H9 (cell line): ENCODE data around the gene PEA15. TPM values are rescaled to one million over a fixed set of nuclear protein-coding genes. Genes with fewer than 3 reads are reported as not detected.

Experiments used
- DNase-seq: peaks from one replicate; pipeline ENCODE4 v3.0.0-alpha.2; 2017
- H2AFZ ChIP-seq: one replicate; pipeline ENCODE4 v1.6.1; 2013; ENCODE audit warnings: mild to moderate bottlenecking, low read length, control low read depth, moderate library complexity
- H2AK5ac ChIP-seq: 2 replicates; pipeline ENCODE4 v1.6.1; 2013; ENCODE audit warnings: low read length, control low read depth, mixed read lengths; ENCODE audit not compliant: insufficient read length
- H2BK120ac ChIP-seq: one replicate; pipeline ENCODE4 v1.6.1; 2013; ENCODE audit warnings: low read depth, mild to moderate bottlenecking, low read length, control low read depth, inconsistent platforms; ENCODE audit not compliant: poor library complexity, severe bottlenecking
- H2BK12ac ChIP-seq: 2 replicates; pipeline ENCODE4 v1.6.1; 2013; ENCODE audit warnings: low read length, control low read depth, mixed read lengths, low read depth; ENCODE audit not compliant: insufficient read length
- H2BK15ac ChIP-seq: 2 replicates; pipeline ENCODE4 v1.6.1; 2013; ENCODE audit warnings: low read depth, low read length, control low read depth
- H2BK20ac ChIP-seq: one replicate; pipeline ENCODE4 v1.6.1; 2013; ENCODE audit warnings: low read depth, mild to moderate bottlenecking, low read length, control low read depth, inconsistent platforms; ENCODE audit not compliant: poor library complexity, severe bottlenecking
- H2BK5ac ChIP-seq: 2 replicates; pipeline ENCODE4 v1.6.1; 2013; ENCODE audit warnings: low read length, control low read depth, mixed read lengths; ENCODE audit not compliant: insufficient read length
- H3K14ac ChIP-seq: 2 replicates; pipeline ENCODE4 v1.6.1; 2013; ENCODE audit warnings: low read length, control low read depth; ENCODE audit not compliant: insufficient read depth
- H3K18ac ChIP-seq: 2 replicates; pipeline ENCODE4 v1.6.1; 2013; ENCODE audit warnings: low read depth, mild to moderate bottlenecking, mixed read lengths, low read length, control low read depth; ENCODE audit not compliant: insufficient read length
- H3K23ac ChIP-seq: 2 replicates; pipeline ENCODE4 v1.6.1; 2013; ENCODE audit warnings: low read length, control low read depth, mixed read lengths, low read depth; ENCODE audit not compliant: insufficient read length
- H3K23me2 ChIP-seq: 2 replicates; pipeline ENCODE4 v1.6.1; 2013; ENCODE audit warnings: low read depth, mild to moderate bottlenecking, mixed read lengths, low read length, control low read depth; ENCODE audit not compliant: insufficient read length, poor library complexity, severe bottlenecking
- H3K27ac ChIP-seq: 2 replicates; pipeline ENCODE4 v1.5.1; 2013; ENCODE audit warnings: low read length, control low read depth, mixed read lengths, low read depth; ENCODE audit not compliant: insufficient read length
- H3K27me3 ChIP-seq: 2 replicates; pipeline ENCODE4 v1.6.1; 2013; ENCODE audit warnings: low read length, control low read depth, inconsistent platforms; ENCODE audit not compliant: insufficient read depth
- H3K4ac ChIP-seq: 2 replicates; pipeline ENCODE4 v1.6.1; 2013; ENCODE audit warnings: low read depth, mild to moderate bottlenecking, control low read depth, inconsistent platforms, low read length, moderate library complexity
- H3K4me1 ChIP-seq: 2 replicates; pipeline ENCODE4 v1.6.1; 2013; ENCODE audit warnings: low read length, control low read depth, inconsistent platforms; ENCODE audit not compliant: insufficient read depth
- H3K4me2 ChIP-seq: 2 replicates; pipeline ENCODE4 v1.6.1; 2013; ENCODE audit warnings: low read length, control low read depth, mixed read lengths; ENCODE audit not compliant: insufficient read length, insufficient read depth
- H3K56ac ChIP-seq: 2 replicates; pipeline ENCODE4 v1.6.1; 2013; ENCODE audit warnings: low read depth, mild to moderate bottlenecking, mixed read lengths, low read length, control low read depth; ENCODE audit not compliant: insufficient read length
- H3K79me1 ChIP-seq: 2 replicates; pipeline ENCODE4 v1.6.1; 2013; ENCODE audit warnings: low read depth, mild to moderate bottlenecking, moderate library complexity, low read length, control low read depth, inconsistent platforms; ENCODE audit not compliant: insufficient read depth, poor library complexity, severe bottlenecking
- H3K79me2 ChIP-seq: 2 replicates; pipeline ENCODE4 v1.6.1; 2013; ENCODE audit warnings: low read length, control low read depth, inconsistent platforms; ENCODE audit not compliant: insufficient read depth
- H3K9ac ChIP-seq: 2 replicates; pipeline ENCODE4 v1.6.1; 2013; ENCODE audit warnings: low read length, control low read depth, mixed read lengths; ENCODE audit not compliant: insufficient read length; ENCODE audit errors: extremely low read depth
- H3K9me3 ChIP-seq: one replicate; pipeline ENCODE4 v1.6.1; 2013; ENCODE audit warnings: low read depth, low read length, inconsistent platforms; ENCODE audit not compliant: control insufficient read depth
- H3T11ph ChIP-seq: one replicate; pipeline ENCODE4 v1.6.1; 2013; ENCODE audit warnings: mild to moderate bottlenecking, low read length, control low read depth, inconsistent platforms
- H4K20me1 ChIP-seq: one replicate; pipeline ENCODE4 v1.6.1; 2013; ENCODE audit not compliant: control insufficient read depth, insufficient read length, insufficient read depth
- H4K5ac ChIP-seq: 2 replicates; pipeline ENCODE4 v1.6.1; 2013; ENCODE audit warnings: low read depth, mild to moderate bottlenecking, mixed read lengths, low read length, control low read depth; ENCODE audit not compliant: insufficient read length
- H4K8ac ChIP-seq: replicated peaks from 2 replicates; pipeline ENCODE4 v1.6.1; 2013; ENCODE audit warnings: low read length, control low read depth, mixed read lengths, low read depth; ENCODE audit not compliant: insufficient read length
- H4K91ac ChIP-seq: 2 replicates; pipeline ENCODE4 v1.6.1; 2013; ENCODE audit warnings: low read depth, mild to moderate bottlenecking, moderate library complexity, mixed read lengths, low read length, control low read depth; ENCODE audit not compliant: insufficient read length
- H3K27ac Mint-ChIP-seq, 3 experiments: 2 replicates in 2 of 3; 3 replicates in 1 of 3; pipeline ENCODE4 v1.8.0; 2020 to 2021; ENCODE audit warnings: mixed read lengths in 3 of 3, mild to moderate bottlenecking in 1 of 3, moderate library complexity in 1 of 3
- H3K27me3 Mint-ChIP-seq: 2 replicates; pipeline ENCODE4 v1.8.0; 2021; ENCODE audit warnings: low read depth, mild to moderate bottlenecking, moderate library complexity, mixed read lengths
- H3K36me3 Mint-ChIP-seq, 3 experiments: 2 replicates in 2 of 3; 3 replicates in 1 of 3; pipeline ENCODE4 v1.8.0; 2020 to 2021; ENCODE audit warnings: low read depth in 3 of 3, mixed read lengths in 3 of 3; ENCODE audit not compliant: insufficient read depth in 1 of 3
- H3K4me1 Mint-ChIP-seq, 2 experiments: 2 replicates each; pipeline ENCODE4 v1.8.0; 2020; ENCODE audit warnings: mixed read lengths in 2 of 2
- H3K4me3 Mint-ChIP-seq, 2 experiments: 2 replicates in 1 of 2; 3 replicates in 1 of 2; pipeline ENCODE4 v1.8.0; 2020 to 2021; ENCODE audit warnings: mild to moderate bottlenecking in 2 of 2, mixed read lengths in 2 of 2, moderate library complexity in 1 of 2
- H3K9me3 Mint-ChIP-seq, 2 experiments: 2 replicates in 1 of 2; 3 replicates in 1 of 2; pipeline ENCODE4 v1.8.0; 2020; ENCODE audit warnings: mild to moderate bottlenecking in 2 of 2, mixed read lengths in 2 of 2, moderate library complexity in 1 of 2
- CTCF ChIP-seq: fragments of 200-600 bp; sonication (generic); conservative IDR thresholded peaks from 3 replicates; pipeline ENCODE4 v1.8.0; 2021; ENCODE audit warnings: antibody characterized with exemption, mild to moderate bottlenecking
- WGBS: extraction: QIAGEN DNeasy Blood & Tissue Kit; methylation state at CpG from one replicate; pipeline ENCODE4 v1.1.7; 2013; ENCODE audit warnings: missing lambda C conversion rate, low lambda C conversion rate, mixed read lengths; ENCODE audit not compliant: insufficient read length; ENCODE audit errors: extremely low coverage; 5-methylcytosine and 5-hydroxymethylcytosine counted together
- total RNA-seq: library from RNA; stranded (reverse); gene quantifications from 2 replicates; pipeline ENCODE4 v1.2.1, GENCODE V29; 2021

Gene PEA15
- total RNA-seq, 1 experiment from 2014 or later: 82.1 TPM

DNA sequence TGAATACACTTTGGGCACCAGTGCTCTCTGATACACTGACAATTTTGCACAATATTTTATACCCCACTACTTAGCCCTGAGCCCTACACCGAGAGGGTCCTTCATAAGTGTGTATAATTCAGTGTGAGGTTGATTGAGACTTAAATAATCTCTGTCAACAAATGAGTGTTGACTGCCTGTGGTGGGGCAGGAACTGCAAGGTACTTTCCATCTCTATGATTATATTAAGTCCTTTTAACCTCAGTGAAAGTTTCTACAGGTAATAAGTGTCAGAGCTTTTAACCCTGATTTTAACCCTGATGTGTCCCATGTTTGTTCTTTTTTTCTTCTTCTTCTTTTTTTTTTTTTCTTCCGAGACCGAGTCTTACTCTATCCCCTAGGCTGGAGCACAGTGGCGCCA lies 9.0 kb upstream of the PEA15 start:
- Mint-ChIP-seq H3K4me1 (peaks cover 0 to 4% of the 10 kb centered on the region in 2 experiments; a peak in 1 of 4 replicates), H3K4me3 (no peak overlapping the region), H3K36me3 (no peaks in the 10 kb centered on the region; a peak in 1 of 7 replicates), H3K9me3 (no peaks in the 10 kb centered on the region), H3K27ac (no peak overlapping the region), H3K27me3 (peaks cover 5% of the 10 kb centered on the region; the same call in 1 of the 2 replicates)
- no peak overlapping the region for H4K5ac ChIP-seq
- H2BK120ac ChIP-seq: no peak overlapping the region
- H3K9me3 ChIP-seq: no peaks in the 10 kb centered on the region
- H3K27me3 ChIP-seq: no peaks in the 10 kb centered on the region
- no peak overlapping the region for H2BK12ac ChIP-seq
- no peak overlapping the region for H4K91ac ChIP-seq
- no peak overlapping the region for H2AFZ ChIP-seq
- no peak overlapping the region for H2AK5ac ChIP-seq
- no peak overlapping the region for H3K23ac ChIP-seq
- no peak overlapping the region for H2BK5ac ChIP-seq
- no peak overlapping the region for H3K14ac ChIP-seq
- no peaks in the 10 kb centered on the region for H4K20me1 ChIP-seq
- no peak overlapping the region for H2BK15ac ChIP-seq
- no peaks in the 10 kb centered on the region for H3K79me2 ChIP-seq
- no peaks in the 10 kb centered on the region for H3K23me2 ChIP-seq
- H3K4me1 ChIP-seq: peaks cover 3% of the 10 kb centered on the region; the same call in 1 of the 2 replicates
- H3K18ac ChIP-seq: no peak overlapping the region
- H3K9ac ChIP-seq: no peak overlapping the region
- H3K56ac ChIP-seq: no peak overlapping the region
- H3K79me1 ChIP-seq: no peaks in the 10 kb centered on the region
- no peak overlapping the region for H3K4ac ChIP-seq
- no peak for DNase-seq
- no peak for TF ChIP-seq CTCF
- H3K4me2 ChIP-seq: no peak overlapping the region
- WGBS: no CpG with 5 or more reads among the region's 4 CpGs
- no peak overlapping the region for H2BK20ac ChIP-seq
- H4K8ac ChIP-seq: no peak overlapping the region
- H3K27ac ChIP-seq: no peak overlapping the region
- no peak overlapping the region for H3T11ph ChIP-seq
